ENCODE data around the gene ST6GAL2. TPM values are rescaled to one million over a fixed set of nuclear protein-coding genes. Genes with fewer than 3 reads are reported as not detected.

Gene ST6GAL2
- total and polyA plus RNA-seq, 2 of the 8 experiments (the other 6 are each of a cell fraction or from before 2014, with no cell fraction given) = 2.7 to 17.5 TPM

DNA sequence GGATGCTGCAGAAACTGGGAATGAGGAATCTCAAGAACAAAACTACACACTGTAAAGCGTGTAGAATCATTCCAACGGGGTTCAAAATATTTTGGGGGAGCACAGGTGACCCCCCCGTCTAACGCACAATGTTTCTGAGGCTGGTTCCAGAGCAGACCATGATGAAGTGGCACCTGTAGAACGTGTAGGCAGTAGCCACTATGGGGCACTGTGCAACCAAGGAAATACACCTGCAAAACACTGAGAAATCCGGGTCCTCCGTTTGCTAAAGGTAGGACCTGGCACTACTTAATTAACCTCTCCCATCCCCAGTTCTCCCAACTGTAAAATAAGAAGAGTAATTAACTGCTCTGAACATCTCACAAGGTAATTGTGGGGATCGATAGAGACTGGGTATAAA is 22.6 kb downstream of the ST6GAL2 start:
- WGBS, 2 experiments (ENCODE audit: extremely low coverage in 1 of 2, insufficient coverage in 1 of 2, insufficient read length in 1 of 2, insufficient replicate concordance in 2 of 2, low coverage in 1 of 2, low lambda C conversion rate in 2 of 2, missing lambda C conversion rate in 1 of 2) = 71% methylated on average over 8 of the region's 8 CpGs; no CpG with 5 or more reads in 1 of the 2 experiments
- Histone ChIP-seq H2AFZ (ENCODE audit: low read length) (no peak overlapping the region), H4K20me1 (replicated peaks in 1 of 2; ENCODE audit: control insufficient read depth in 1 of 2, insufficient read depth in 2 of 2, low read length in 2 of 2) (peaks cover 3% of the 10 kb centered on the region in 2 experiments), H3K4me2 (ENCODE audit: insufficient read depth in 1 of 2, low read depth in 2 of 2, low read length in 2 of 2) (no peak overlapping the region), H3K4me3 (ENCODE audit: extremely low read depth in 1 of 4, insufficient read depth in 2 of 4, low read depth in 3 of 4, low read length in 4 of 4) (no peak overlapping the region), H2BK20ac (ENCODE audit: low read length) (no peak overlapping the region), H3K36me3 (ENCODE audit: control insufficient read depth in 2 of 4, insufficient read depth in 4 of 4, low read length in 3 of 4) (no peaks in the 10 kb centered on the region), H2BK5ac (ENCODE audit: low read depth, low read length) (no peak overlapping the region), H3K18ac (ENCODE audit: extremely low read depth, low read length) (no peak overlapping the region), H3K27ac (ENCODE audit: low read depth, low read length) (no peak overlapping the region), H2BK15ac (ENCODE audit: low read length) (no peak overlapping the region), H2BK12ac (ENCODE audit: low read depth, low read length) (no peak overlapping the region), H2BK120ac (replicated peaks; ENCODE audit: low read depth, low read length) (no peak overlapping the region), H3K4me1 (replicated peaks in 1 of 4; ENCODE audit: control insufficient read depth in 3 of 4, insufficient read depth in 4 of 4, low read length in 3 of 4) (peaks cover 0 to 4% (median 0%) of the 10 kb centered on the region in 4 experiments; a peak in 3 of 7 replicates), H3K79me2 (ENCODE audit: control insufficient read depth in 1 of 2, insufficient read depth in 2 of 2, low read length in 2 of 2) (peaks cover 0 to 23% of the 10 kb centered on the region in 2 experiments; a peak in 2 of 4 replicates), H3K14ac (ENCODE audit: insufficient read length) (no peak overlapping the region), H4K8ac (ENCODE audit: extremely low read depth, insufficient read depth, low read length) (no peak overlapping the region), H3K56ac (replicated peaks; ENCODE audit: insufficient read length, low read depth, low read length) (no peak overlapping the region), H2AK5ac (ENCODE audit: low read depth, low read length) (no peak overlapping the region), H4K5ac (ENCODE audit: insufficient read length, low read depth, low read length) (no peak overlapping the region), H3K27me3 (replicated peaks in 1 of 4; ENCODE audit: control insufficient read depth in 3 of 4, extremely low read depth in 1 of 4, insufficient read depth in 3 of 4, low read length in 3 of 4) (peaks cover 0 to 1% (median 0%) of the 10 kb centered on the region in 4 experiments; a peak in 1 of 7 replicates), H3K9ac (replicated peaks in 1 of 4; ENCODE audit: extremely low read depth in 1 of 4, low read depth in 3 of 4, low read length in 3 of 4) (no peak overlapping the region), H3K79me1 (ENCODE audit: low read depth, low read length) (no peaks in the 10 kb centered on the region; the same call in 1 of the 2 replicates), H3K4ac (replicated peaks; ENCODE audit: insufficient read length, low read depth, low read length) (no peak overlapping the region), H3K9me3 (ENCODE audit: insufficient read depth in 2 of 2, low read depth in 1 of 2, low read length in 1 of 2) (peaks cover 3 to 5% of the 10 kb centered on the region in 2 experiments; a peak in 2 of 4 replicates), H3K23ac (ENCODE audit: insufficient read length) (no peak overlapping the region), H4K91ac (replicated peaks; ENCODE audit: insufficient read length, low read length) (no peak overlapping the region), H3K23me2 (ENCODE audit: low read depth, low read length) (no peaks in the 10 kb centered on the region; the same call in 1 of the 2 replicates)
- no peak for FAIRE-seq
- CTCF ChIA-PET (ENCODE audit: partially characterized antibody) = interaction anchor here (0.6 to 3.0 kb wide), 12 partner anchors 9 to 752 kb away, joined by 3 to 11 read pairs (median 3); no protein-coding TSS in a partner anchor
- POLR2A ChIA-PET (ENCODE audit: partially characterized antibody) = interaction anchor here (1.6 to 1.8 kb wide), 2 partner anchors 13 to 23 kb away, joined by 4 read pairs; partner anchors contain the start of gene ST6GAL2
- DNase-seq (ENCODE audit: low read depth in 1 of 2, low spot score in 2 of 2) = no peak
- TF ChIP-seq RBBP5 (IDR thresholded peaks at IDR 0.05; ENCODE audit: borderline replicate concordance, low read depth, low read length) = no peak
- TF ChIP-seq HDAC6 (IDR thresholded peaks at IDR 0.05; ENCODE audit: low read depth, low read length) = no peak
- peak; percentile 72 to 77 for TF ChIP-seq RAD21 (IDR thresholded peaks at IDR 0.05 in 1 of 2, conservative IDR thresholded peaks at IDR 0.05 in 1 of 2; ENCODE audit: low read depth in 2 of 2, low read length in 2 of 2)
- no peak for TF ChIP-seq TAF1 (IDR thresholded peaks at IDR 0.05; ENCODE audit: low read depth, low read length)
- TF ChIP-seq CBX5 (IDR thresholded peaks at IDR 0.05; ENCODE audit: low read depth, low read length) = no peak
- TF ChIP-seq CHD2 (IDR thresholded peaks at IDR 0.05; ENCODE audit: low read length) = no peak
- TF ChIP-seq, protein P1, sequence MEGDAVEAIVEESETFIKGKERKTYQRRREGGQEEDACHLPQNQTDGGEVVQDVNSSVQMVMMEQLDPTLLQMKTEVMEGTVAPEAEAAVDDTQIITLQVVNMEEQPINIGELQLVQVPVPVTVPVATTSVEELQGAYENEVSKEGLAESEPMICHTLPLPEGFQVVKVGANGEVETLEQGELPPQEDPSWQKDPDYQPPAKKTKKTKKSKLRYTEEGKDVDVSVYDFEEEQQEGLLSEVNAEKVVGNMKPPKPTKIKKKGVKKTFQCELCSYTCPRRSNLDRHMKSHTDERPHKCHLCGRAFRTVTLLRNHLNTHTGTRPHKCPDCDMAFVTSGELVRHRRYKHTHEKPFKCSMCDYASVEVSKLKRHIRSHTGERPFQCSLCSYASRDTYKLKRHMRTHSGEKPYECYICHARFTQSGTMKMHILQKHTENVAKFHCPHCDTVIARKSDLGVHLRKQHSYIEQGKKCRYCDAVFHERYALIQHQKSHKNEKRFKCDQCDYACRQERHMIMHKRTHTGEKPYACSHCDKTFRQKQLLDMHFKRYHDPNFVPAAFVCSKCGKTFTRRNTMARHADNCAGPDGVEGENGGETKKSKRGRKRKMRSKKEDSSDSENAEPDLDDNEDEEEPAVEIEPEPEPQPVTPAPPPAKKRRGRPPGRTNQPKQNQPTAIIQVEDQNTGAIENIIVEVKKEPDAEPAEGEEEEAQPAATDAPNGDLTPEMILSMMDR (IDR thresholded peaks at IDR 0.05; ENCODE audit: control extremely low read depth in 1 of 3, insufficient read depth in 1 of 3, low read depth in 1 of 3, low read length in 3 of 3) = peak; percentile 45 to 57 (median 57)
- TF ChIP-seq RNF2 (IDR thresholded peaks at IDR 0.05; ENCODE audit: borderline replicate concordance, low read depth, low read length, missing control alignments, poor library complexity, severe bottlenecking) = no peak
- no peak for TF ChIP-seq SP2 (IDR thresholded peaks at IDR 0.05; ENCODE audit: low read length)
- no peak for TF ChIP-seq SP1 (IDR thresholded peaks at IDR 0.05; ENCODE audit: low read depth, low read length)

Data from H1 (cell line).